Karpas-422 (cell line): ENCODE results near the gene IRX6. TPM values are rescaled to one million over a fixed set of nuclear protein-coding genes. Genes with fewer than 3 reads are reported as not detected.
A peak's percentile ranks its signal among the peaks of the same experiment; 100 is the strongest.

Experiments used
- DNase-seq: peaks from one replicate; pipeline ENCODE4 v3.0.0-alpha.2; 2015
- H2AFZ ChIP-seq: fragments of 200-600 bp; sonication (generic); 2 replicates; pipeline ENCODE4 v1.6.1; 2014; ENCODE audit warnings: antibody characterized with exemption, low read length, mixed read lengths
- H3K27ac ChIP-seq: fragments of 200-600 bp; sonication (generic); 2 replicates; pipeline ENCODE4 v1.5.1; 2014; ENCODE audit warnings: mild to moderate bottlenecking, low read length, moderate library complexity
- H3K27me3 ChIP-seq: fragments of 200-600 bp; sonication (generic); 2 replicates; pipeline ENCODE4 v1.6.1; 2014; ENCODE audit warnings: low read length, mixed read lengths
- H3K36me3 ChIP-seq: fragments of 200-600 bp; sonication (generic); 2 replicates; pipeline ENCODE4 v1.6.1; 2014; ENCODE audit warnings: low read length, mixed read lengths; ENCODE audit not compliant: insufficient read depth
- H3K4me1 ChIP-seq: fragments of 200-600 bp; sonication (generic); 2 replicates; pipeline ENCODE4 v1.6.1; 2014; ENCODE audit warnings: mild to moderate bottlenecking, low read length, mixed read lengths
- H3K4me2 ChIP-seq: fragments of 200-600 bp; sonication (generic); 2 replicates; pipeline ENCODE4 v1.6.1; 2014; ENCODE audit warnings: low read length, low read depth, mild to moderate bottlenecking; ENCODE audit not compliant: poor library complexity, severe bottlenecking
- H3K4me3 ChIP-seq: fragments of 200-600 bp; sonication (generic); 2 replicates; pipeline ENCODE4 v1.5.1; 2014; ENCODE audit warnings: mild to moderate bottlenecking, antibody characterized with exemption, low read length, mixed read lengths
- H3K79me2 ChIP-seq: fragments of 200-600 bp; sonication (generic); 2 replicates; pipeline ENCODE4 v1.6.1; 2014; ENCODE audit warnings: mild to moderate bottlenecking, low read length, mixed read lengths
- H3K9ac ChIP-seq: fragments of 200-600 bp; sonication (generic); 2 replicates; pipeline ENCODE4 v1.6.0; 2014; ENCODE audit warnings: low read length
- H3K9me2 ChIP-seq: fragments of 200-600 bp; sonication (generic), shearing (Covaris generic); replicated peaks from 2 replicates; pipeline ENCODE4 v1.6.0; 2014; ENCODE audit warnings: mild to moderate bottlenecking, low read length, moderate library complexity; ENCODE audit not compliant: insufficient read depth
- H3K9me3 ChIP-seq: fragments of 300-700, 200-600 bp; sonication (generic); 2 replicates; pipeline ENCODE4 v1.6.1; 2014; ENCODE audit warnings: low read length, mixed read lengths
- H4K20me1 ChIP-seq: fragments of 200-600 bp; sonication (generic); 2 replicates; pipeline ENCODE4 v1.6.1; 2014; ENCODE audit warnings: mild to moderate bottlenecking, antibody characterized with exemption, low read length, low read depth; ENCODE audit not compliant: insufficient read depth
- total RNA-seq: library from RNA; depleted of rRNA; stranded (reverse); fragments of >200 nt; shearing (Covaris generic); gene quantifications from 2 replicates; pipeline ENCODE4 v1.2.3, GENCODE V29; 2014; ENCODE audit warnings: low replicate concordance

The IRX6 gene
- total RNA-seq, 1 experiment from 2014 or later = not detected

DNA sequence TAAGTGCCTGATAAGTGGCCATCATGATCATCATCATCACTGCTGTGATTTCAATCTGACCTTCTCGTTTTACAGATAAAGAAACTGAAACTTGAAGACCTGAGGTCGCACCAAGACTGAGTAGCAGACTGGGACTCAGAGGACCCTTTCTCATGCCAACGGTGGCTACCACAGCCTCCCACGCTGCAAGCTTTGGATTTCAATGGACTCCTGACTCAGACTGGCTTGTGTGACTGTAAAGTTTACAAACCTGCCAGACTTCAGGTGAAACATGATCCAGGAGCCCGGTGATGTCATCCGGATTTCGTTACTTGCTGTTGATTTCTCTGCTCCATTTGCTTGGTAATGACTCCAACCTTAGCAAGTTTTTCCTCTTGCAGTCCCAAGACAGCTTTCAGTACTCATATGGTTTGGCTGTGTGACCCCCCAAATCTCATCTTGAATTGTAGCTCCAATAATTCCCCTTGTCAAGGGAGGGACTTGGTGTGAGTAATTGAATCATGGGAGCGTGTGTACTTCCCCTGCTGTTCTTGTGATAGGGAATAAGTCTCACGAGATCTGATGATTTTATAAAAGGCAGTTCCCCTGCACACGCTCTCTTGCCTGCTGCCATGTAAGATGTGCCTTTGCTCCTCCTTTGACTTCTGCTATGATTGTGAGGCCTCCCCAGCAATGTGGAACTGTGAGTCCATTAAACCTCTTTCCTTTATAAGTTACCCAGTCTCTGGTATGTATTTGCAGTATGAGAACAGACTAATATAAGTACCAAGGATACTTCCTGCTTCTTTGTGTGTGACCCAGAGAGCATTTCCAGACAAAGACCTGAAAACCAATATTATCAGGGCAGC is 26.7 kb upstream of the IRX6 start:
- Histone ChIP-seq H2AFZ (no peak overlapping the region), H3K9ac (no peak overlapping the region), H3K27me3 (no peaks in the 10 kb centered on the region; the same call in 1 of the 2 replicates), H3K79me2 (no peaks in the 10 kb centered on the region), H3K27ac (no peak overlapping the region), H3K4me1 (peaks cover 23% of the 10 kb centered on the region), H3K4me2 (no peak overlapping the region), H3K9me2 (no peaks in the 10 kb centered on the region), H3K9me3 (no peaks in the 10 kb centered on the region), H3K4me3 (no peak overlapping the region), H4K20me1 (no peaks in the 10 kb centered on the region), H3K36me3 (no peaks in the 10 kb centered on the region)
- no peak for DNase-seq

DNA sequence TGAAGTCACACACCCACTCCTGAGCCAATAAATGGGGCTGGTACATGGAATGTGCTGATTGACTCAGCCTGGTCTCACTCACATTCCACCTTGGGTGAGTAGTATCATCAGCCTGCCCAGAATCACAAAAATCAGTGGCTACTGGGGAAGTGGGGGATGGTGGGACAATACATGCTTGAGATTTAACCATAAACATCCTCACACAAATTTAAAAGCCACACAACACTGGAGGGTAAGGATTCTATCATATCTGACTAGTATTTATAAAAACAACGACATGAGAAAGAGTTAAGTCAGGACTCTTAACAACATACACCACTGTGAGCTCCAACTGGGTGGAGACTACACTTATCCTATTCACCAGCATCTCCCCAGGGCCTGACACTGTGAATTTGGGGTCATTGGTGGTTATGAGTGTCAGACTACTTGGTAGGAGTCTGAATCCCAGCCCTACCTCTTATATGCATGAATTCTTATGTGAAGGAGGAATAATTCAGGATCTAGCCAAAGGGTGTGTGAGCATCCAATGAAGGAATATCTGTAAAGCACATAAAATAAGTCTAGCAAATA is 26.0 kb upstream of the IRX6 start:
- Histone ChIP-seq H4K20me1 (no peaks in the 10 kb centered on the region), H3K9me3 (no peaks in the 10 kb centered on the region), H3K4me3 (no peak overlapping the region), H3K36me3 (no peaks in the 10 kb centered on the region), H3K27ac (no peak overlapping the region), H3K4me1 (peaks cover 17% of the 10 kb centered on the region), H3K79me2 (no peaks in the 10 kb centered on the region), H3K27me3 (no peaks in the 10 kb centered on the region; the same call in 1 of the 2 replicates), H2AFZ (no peak overlapping the region), H3K9me2 (no peaks in the 10 kb centered on the region), H3K4me2 (no peak overlapping the region), H3K9ac (no peak overlapping the region)
- DNase-seq = no peak

DNA sequence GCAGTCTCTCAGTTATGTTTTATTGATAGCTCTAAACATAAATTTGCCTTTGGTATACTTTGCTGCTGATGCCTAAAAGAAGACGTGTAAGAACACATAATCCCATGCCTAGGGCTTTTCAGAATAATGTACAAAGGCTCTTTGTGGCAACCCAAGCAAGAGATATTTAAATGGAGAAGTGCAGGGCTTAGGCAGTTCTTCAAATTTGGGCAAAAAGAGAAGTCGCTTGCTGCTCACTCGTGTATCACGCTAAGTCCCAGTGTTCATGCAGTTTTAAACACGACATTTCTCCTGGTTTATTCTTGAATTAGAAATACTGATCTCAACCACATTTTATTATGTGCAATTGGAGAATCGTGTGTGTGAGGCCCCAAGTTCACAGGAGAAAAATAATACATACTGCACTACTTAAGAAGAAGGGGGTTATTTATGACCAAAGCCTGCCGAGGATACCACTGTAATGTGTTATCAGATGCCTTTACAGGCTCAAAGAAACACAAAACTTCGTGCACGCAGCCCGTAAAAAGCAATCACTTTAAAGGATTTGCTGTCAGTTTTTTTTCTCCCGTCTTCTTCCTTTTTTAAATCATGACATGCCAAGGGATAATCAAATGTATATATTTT is 22.5 kb upstream of the IRX6 start:
- peaks cover 17% of the 10 kb centered on the region for H3K4me1 ChIP-seq

DNA sequence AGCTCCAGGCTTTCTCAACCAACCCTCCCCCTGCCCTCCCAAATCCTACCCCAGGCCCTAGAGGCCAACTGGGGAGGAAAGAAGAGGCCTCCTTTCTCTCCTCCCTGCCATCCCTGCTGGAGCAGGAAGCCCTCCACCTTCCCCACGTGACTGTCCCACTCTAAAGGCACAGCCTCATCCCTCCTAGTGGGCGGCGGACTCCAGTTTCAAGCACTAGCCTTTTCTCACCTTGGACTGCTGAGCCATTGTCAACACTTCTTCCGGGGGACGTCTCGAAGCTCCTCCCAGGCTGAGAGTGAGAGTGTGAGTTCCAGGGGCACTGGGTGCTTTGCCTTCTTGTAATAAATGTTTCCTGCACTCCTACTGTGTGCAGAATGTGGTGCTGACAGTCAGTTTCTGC is 21.4 kb upstream of the IRX6 start:
- no peak for DNase-seq
- H3K27me3 ChIP-seq = no peaks in the 10 kb centered on the region; the same call in 1 of the 2 replicates
- H2AFZ ChIP-seq = no peak overlapping the region
- H3K9me3 ChIP-seq = no peaks in the 10 kb centered on the region
- H3K9ac ChIP-seq = no peak overlapping the region
- H3K79me2 ChIP-seq = no peaks in the 10 kb centered on the region
- H4K20me1 ChIP-seq = no peaks in the 10 kb centered on the region
- H3K27ac ChIP-seq = no peak overlapping the region
- no peaks in the 10 kb centered on the region for H3K9me2 ChIP-seq
- H3K36me3 ChIP-seq = no peaks in the 10 kb centered on the region
- no peak overlapping the region for H3K4me2 ChIP-seq
- no peak overlapping the region for H3K4me3 ChIP-seq
- peaks cover 17% of the 10 kb centered on the region for H3K4me1 ChIP-seq

More for the DNA sequence above, 22.5 kb upstream of the IRX6 start:
- Histone ChIP-seq H3K9me2 (no peaks in the 10 kb centered on the region), H3K36me3 (no peaks in the 10 kb centered on the region), H3K4me2 (peak overlapping the region; percentile 43), H3K27ac (peak overlapping the region; percentile 42; the same call in 1 of the 2 replicates), H4K20me1 (no peaks in the 10 kb centered on the region), H2AFZ (no peak overlapping the region), H3K9me3 (no peaks in the 10 kb centered on the region), H3K27me3 (no peaks in the 10 kb centered on the region; the same call in 1 of the 2 replicates), H3K79me2 (no peaks in the 10 kb centered on the region), H3K4me3 (no peak overlapping the region), H3K9ac (0 out of 2 replicates have a peak overlapping the region, but pooled peaks have one; percentile 8)
- DNase-seq = peak; percentile 68

DNA sequence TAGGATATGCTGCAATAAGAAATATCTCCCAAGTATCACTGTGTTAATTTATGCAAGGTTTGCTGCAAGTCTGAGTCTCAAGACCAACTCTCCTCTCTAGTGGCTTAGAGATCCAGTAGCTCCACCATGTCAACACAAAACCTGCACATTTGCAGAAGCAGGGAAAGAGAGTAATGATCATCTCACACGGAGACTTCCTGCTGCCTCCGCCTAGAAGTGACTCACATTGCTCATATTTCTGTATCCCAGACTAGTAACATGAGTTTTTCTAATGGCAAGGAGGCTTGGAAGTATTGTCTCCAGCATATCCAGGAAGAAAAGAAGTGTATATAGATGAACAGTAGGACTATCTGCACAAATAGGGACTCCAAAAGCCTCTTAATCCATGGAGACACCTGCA is 15.0 kb upstream of the IRX6 start:
- Histone ChIP-seq H3K27me3 (no peaks in the 10 kb centered on the region), H3K9me3 (no peaks in the 10 kb centered on the region), H3K4me1 (no peaks in the 10 kb centered on the region), H3K4me2 (no peak overlapping the region), H2AFZ (no peak overlapping the region), H3K4me3 (no peak overlapping the region), H3K9ac (no peak overlapping the region), H3K36me3 (no peaks in the 10 kb centered on the region), H4K20me1 (no peaks in the 10 kb centered on the region), H3K79me2 (no peaks in the 10 kb centered on the region), H3K9me2 (no peaks in the 10 kb centered on the region), H3K27ac (no peak overlapping the region)
- DNase-seq = no peak

DNA sequence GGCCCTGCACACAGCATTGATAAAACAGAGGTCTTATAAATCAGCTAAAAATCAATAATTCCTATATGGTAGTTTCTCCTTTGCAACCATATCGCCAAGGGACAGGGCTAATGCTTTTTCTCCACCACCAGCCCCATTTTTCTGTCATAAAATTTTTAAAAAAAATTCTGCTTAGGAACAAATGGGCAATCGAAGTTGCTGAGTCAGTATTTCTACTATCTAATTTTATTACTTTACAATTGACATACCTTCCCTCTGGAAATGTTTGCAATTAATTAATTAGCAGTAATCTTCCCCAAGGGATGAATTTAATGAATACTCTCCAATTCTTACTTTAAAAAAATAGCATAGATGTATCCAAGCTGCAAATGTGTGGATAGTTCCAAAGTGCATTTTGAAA is 1.7 kb upstream of the IRX6 start:
- no peak overlapping the region for H2AFZ ChIP-seq
- no peaks in the 10 kb centered on the region for H3K27me3 ChIP-seq
- H4K20me1 ChIP-seq = no peaks in the 10 kb centered on the region
- DNase-seq = no peak
- no peak overlapping the region for H3K4me3 ChIP-seq
- no peak overlapping the region for H3K9ac ChIP-seq
- H3K9me3 ChIP-seq = no peaks in the 10 kb centered on the region
- H3K9me2 ChIP-seq = no peaks in the 10 kb centered on the region
- H3K4me2 ChIP-seq = no peak overlapping the region
- H3K4me1 ChIP-seq = no peaks in the 10 kb centered on the region
- H3K27ac ChIP-seq = no peak overlapping the region
- H3K36me3 ChIP-seq = no peaks in the 10 kb centered on the region
- no peaks in the 10 kb centered on the region for H3K79me2 ChIP-seq

DNA sequence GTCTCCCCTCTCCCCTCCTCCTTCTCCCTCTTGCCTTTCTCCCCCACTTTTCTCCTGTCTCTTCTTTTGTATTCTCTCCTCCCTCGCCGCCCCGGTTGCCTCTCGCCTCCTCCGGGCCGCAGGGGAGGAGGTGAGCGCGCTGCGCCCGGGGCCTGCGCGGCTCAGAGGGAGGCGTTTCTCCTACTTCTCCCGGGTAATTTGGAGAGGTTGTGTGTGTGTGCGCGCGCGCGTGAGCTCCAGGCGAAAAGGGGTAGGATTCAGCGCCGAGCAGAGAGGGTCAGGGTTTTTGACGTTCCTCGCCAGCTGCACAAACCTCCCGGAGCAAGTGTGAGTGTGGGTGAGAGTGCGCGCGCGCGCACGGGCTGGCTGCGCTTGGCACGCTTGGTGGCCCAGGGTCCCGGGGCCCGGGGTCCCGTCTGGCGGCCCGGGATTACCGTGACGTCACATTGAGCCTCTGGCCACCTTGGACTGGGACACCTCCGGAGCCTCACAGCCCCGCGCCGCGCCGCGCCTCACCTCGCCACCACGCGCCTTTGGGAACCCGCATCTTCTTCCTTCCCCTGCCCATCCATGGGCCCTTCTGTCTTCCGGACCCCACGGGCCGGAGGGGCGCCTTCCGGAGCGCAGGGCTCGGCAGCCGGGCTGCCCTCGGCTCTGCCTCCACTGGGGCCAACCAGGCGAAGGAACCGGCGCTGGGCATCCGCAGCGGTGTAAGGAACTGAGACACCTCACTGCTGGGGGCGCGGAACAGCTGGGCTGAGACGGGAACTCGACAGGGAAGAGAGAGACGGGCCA is 479 bp downstream of the IRX6 start:
- Histone ChIP-seq H3K4me2 (no peak overlapping the region), H4K20me1 (no peaks in the 10 kb centered on the region)

DNA sequence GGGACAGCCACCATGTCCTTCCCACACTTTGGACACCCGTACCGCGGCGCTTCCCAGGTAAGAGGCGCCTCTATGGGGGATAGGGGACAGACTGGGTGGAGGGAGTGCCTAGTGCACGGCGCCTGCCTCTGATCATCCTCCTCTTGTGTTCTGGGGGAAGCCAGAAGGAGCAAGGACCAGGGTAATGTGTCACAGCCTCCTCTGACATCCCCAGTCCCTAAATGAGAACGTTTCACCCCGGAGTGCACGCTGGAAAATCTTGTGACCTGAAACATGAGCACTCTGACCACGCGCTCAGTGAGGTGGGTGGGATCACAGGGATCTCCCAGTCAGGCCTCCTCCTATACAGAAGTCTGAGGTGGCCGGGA is 1.1 kb downstream of the IRX6 start:
- Histone ChIP-seq H3K79me2 (no peaks in the 10 kb centered on the region), H3K4me3 (no peak overlapping the region), H3K9me2 (no peaks in the 10 kb centered on the region), H3K36me3 (no peaks in the 10 kb centered on the region), H2AFZ (no peak overlapping the region), H3K27me3 (no peaks in the 10 kb centered on the region), H3K9ac (no peak overlapping the region), H3K27ac (no peak overlapping the region), H4K20me1 (no peaks in the 10 kb centered on the region), H3K9me3 (no peaks in the 10 kb centered on the region), H3K4me2 (no peak overlapping the region), H3K4me1 (peaks cover 11% of the 10 kb centered on the region)
- no peak for DNase-seq

More for the DNA sequence above, 479 bp downstream of the IRX6 start:
- Histone ChIP-seq H2AFZ (no peak overlapping the region), H3K4me3 (no peak overlapping the region), H3K9me2 (no peaks in the 10 kb centered on the region), H3K36me3 (no peaks in the 10 kb centered on the region), H3K9ac (no peak overlapping the region), H3K27ac (no peak overlapping the region), H3K27me3 (no peaks in the 10 kb centered on the region), H3K9me3 (no peaks in the 10 kb centered on the region), H3K79me2 (no peaks in the 10 kb centered on the region), H3K4me1 (peaks cover 10% of the 10 kb centered on the region)
- no peak for DNase-seq
